GM12878 (cell line): ENCODE data around the gene RAE1. TPM values are rescaled to one million over a fixed set of nuclear protein-coding genes. Genes with fewer than 3 reads are reported as not detected.

Experiments used
- BCL11A ChIP-seq: IDR thresholded peaks from 2 replicates; pipeline ENCODE4 v1.6.1; 2011; ENCODE audit warnings: low read depth, low read length
- BRCA1 ChIP-seq: IDR thresholded peaks from 2 replicates; pipeline ENCODE4 v1.6.1; 2011; ENCODE audit warnings: low read depth, low read length, improper control_type of control experiment
- CBFB ChIP-seq: IDR thresholded peaks from 2 replicates; pipeline ENCODE4 v1.6.1; 2016; ENCODE audit warnings: antibody characterized with exemption, low read depth
- DPF2 ChIP-seq: fragments of 450-650 bp; IDR thresholded peaks from 2 replicates; pipeline ENCODE4 v1.6.1; 2017; ENCODE audit warnings: mild to moderate bottlenecking
- ESRRA ChIP-seq: IDR thresholded peaks from 2 replicates; pipeline ENCODE4 v1.6.1; 2012; ENCODE audit warnings: mild to moderate bottlenecking, low read length, improper control_type of control experiment
- HCFC1 ChIP-seq: fragments of 150-350 bp; IDR thresholded peaks from 2 replicates; pipeline ENCODE4 v1.6.1; 2014; ENCODE audit warnings: low read length
- HDGF ChIP-seq: fragments of 450-650 bp; IDR thresholded peaks from 2 replicates; pipeline ENCODE4 v1.6.1; 2016; ENCODE audit warnings: antibody characterized with exemption
- JUND ChIP-seq: IDR thresholded peaks from 2 replicates; pipeline ENCODE4 v1.6.1; 2012; ENCODE audit warnings: low read depth, mild to moderate bottlenecking, low read length, improper control_type of control experiment, moderate library complexity
- MTA2 ChIP-seq: fragments of 450-650 bp; IDR thresholded peaks from 2 replicates; pipeline ENCODE4 v1.6.1; 2016; ENCODE audit warnings: low read depth, mild to moderate bottlenecking, moderate library complexity
- POLR2AphosphoS2 ChIP-seq: IDR thresholded peaks from 2 replicates; pipeline ENCODE4 v1.6.1; 2011; ENCODE audit warnings: low read depth, mild to moderate bottlenecking, low read length, improper control_type of control experiment, moderate library complexity
- SIN3A ChIP-seq: IDR thresholded peaks from 2 replicates; pipeline ENCODE4 v1.6.1; 2012; ENCODE audit warnings: low read depth, low read length, improper control_type of control experiment
- SMAD5 ChIP-seq: IDR thresholded peaks from 2 replicates; pipeline ENCODE4 v1.6.1; 2016; ENCODE audit warnings: antibody characterized with exemption, low read depth
- STAT3 ChIP-seq: IDR thresholded peaks from 2 replicates; pipeline ENCODE4 v1.6.1; 2011; ENCODE audit warnings: low read depth, low read length, improper control_type of control experiment
- TARDBP ChIP-seq: IDR thresholded peaks from 2 replicates; pipeline ENCODE4 v1.6.1; 2016; ENCODE audit warnings: borderline replicate concordance
- TBL1XR1 ChIP-seq: IDR thresholded peaks from 2 replicates; pipeline ENCODE4 v1.6.1; 2012; ENCODE audit warnings: low read depth, low read length, improper control_type of control experiment
- TCF12 ChIP-seq: IDR thresholded peaks from 2 replicates; pipeline ENCODE4 v1.6.1; 2011; ENCODE audit warnings: low read depth, mild to moderate bottlenecking, low read length
- YY1 ChIP-seq: IDR thresholded peaks from 2 replicates; pipeline ENCODE4 v1.6.1; 2011; ENCODE audit warnings: low read depth, mild to moderate bottlenecking, low read length
- ZNF207 ChIP-seq: fragments of 450-650 bp; IDR thresholded peaks from 2 replicates; pipeline ENCODE4 v1.6.1; 2014; ENCODE audit warnings: antibody characterized with exemption, mild to moderate bottlenecking, borderline replicate concordance
- polyA plus RNA-seq, 11 experiments: library from polyadenylated mRNA; depleted of rRNA in 4 of 11; unstranded in 6 of 11; stranded (reverse) in 5 of 11; fragments of >200 nt; fragmentation: Nextera tagmentation in 4 of 11; fragmentation: Illumina TruSeq in 1 of 11; extraction: Ambion mirVana in 4 of 11; extraction: Trizol in 1 of 11; gene quantifications; 1 replicate in 1 of 11; 2 replicates in 10 of 11; pipeline versions ENCODE4 v1.2.1 to v1.2.3, GENCODE V29; 2011 to 2016; ENCODE audit warnings: inconsistent platforms in 2 of 11, missing spikeins in 2 of 11, low read depth in 1 of 11
- total RNA-seq, 4 experiments: library from RNA; depleted of rRNA in 3 of 4; stranded (reverse); fragments of >200 nt in 3 of 4; fragmentation: Illumina TruSeq in 1 of 4; extraction: Trizol in 1 of 4; gene quantifications; 2 replicates each; pipeline versions ENCODE4 v1.2.1 to v1.2.3, GENCODE V29; 2013 to 2021
- TF ChIP-seq, protein P1 (sequence below): fragments of 450-650 bp; IDR thresholded peaks from 2 replicates; pipeline ENCODE4 v1.6.1; 2017; ENCODE audit warnings: low read depth, mild to moderate bottlenecking, moderate library complexity
- TF ChIP-seq, protein P2 (sequence below): IDR thresholded peaks from 2 replicates; pipeline ENCODE4 v1.6.1; 2012; ENCODE audit warnings: low read depth, low read length, improper control_type of control experiment
- TF ChIP-seq, protein P3 (sequence below): IDR thresholded peaks from 2 replicates; pipeline ENCODE4 v1.6.1; 2012; ENCODE audit warnings: low read depth, low read length, improper control_type of control experiment
- TF ChIP-seq, protein P4 (sequence below): IDR thresholded peaks from 2 replicates; pipeline ENCODE4 v1.6.1; 2011; ENCODE audit warnings: mild to moderate bottlenecking, low read depth, low read length, moderate library complexity; ENCODE audit not compliant: insufficient replicate concordance
- TF ChIP-seq, protein P5 (sequence below): fragments of 450-650 bp; IDR thresholded peaks from 2 replicates; pipeline ENCODE4 v1.6.1; 2017; ENCODE audit warnings: mild to moderate bottlenecking, moderate library complexity

RAE1 gene
- total and polyA plus RNA-seq, 10 of the 15 experiments (the other 5 are each of a cell fraction or from before 2014, with no cell fraction given) = 28.7 to 107 (median 49.3) TPM

DNA sequence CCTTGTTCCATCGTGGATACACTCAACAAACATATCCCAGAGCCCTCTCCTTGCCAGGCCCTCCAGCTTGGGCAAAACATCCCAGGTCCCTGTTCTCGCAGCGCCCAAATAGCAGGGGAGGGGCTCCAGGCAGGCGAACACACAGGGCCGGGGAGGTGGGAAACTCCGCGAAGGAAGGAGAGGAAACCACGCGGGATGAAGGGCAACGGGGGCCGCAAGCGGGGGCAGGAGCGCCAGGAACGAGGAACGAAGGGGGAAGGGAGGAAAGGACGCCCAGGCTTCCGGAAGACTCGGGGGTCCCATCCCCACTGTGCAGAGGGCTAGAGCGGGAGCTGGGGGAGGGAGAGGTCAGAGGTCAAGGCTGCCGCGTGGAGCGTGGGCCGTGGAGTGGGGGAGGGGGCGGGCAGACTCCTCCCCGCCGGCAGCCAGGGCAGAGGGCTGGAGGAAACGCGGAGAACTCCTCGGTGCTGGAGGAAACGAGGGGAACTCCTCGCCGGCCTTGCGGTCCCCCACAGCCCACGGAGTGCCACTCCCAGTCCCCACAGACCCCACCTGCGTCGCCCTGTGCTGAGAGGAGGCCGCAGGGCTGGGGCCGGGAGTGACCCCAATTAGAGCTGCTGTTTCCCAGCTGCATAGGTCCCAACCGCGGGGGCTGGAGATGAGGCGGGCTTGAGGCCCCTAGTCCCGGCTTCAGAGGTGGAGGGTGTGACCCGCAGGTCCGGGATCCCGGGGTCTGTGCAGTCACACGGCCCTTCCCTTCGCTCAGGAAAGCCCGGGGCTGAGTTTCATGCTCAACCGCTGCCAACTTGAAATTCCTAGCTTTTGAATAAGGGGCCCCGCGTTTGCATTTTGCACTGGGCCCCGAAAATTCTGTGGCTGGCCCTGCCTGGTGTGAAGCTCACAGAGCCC is 38.9 kb downstream of the RAE1 start (continued):
- TF ChIP-seq, protein P1, sequence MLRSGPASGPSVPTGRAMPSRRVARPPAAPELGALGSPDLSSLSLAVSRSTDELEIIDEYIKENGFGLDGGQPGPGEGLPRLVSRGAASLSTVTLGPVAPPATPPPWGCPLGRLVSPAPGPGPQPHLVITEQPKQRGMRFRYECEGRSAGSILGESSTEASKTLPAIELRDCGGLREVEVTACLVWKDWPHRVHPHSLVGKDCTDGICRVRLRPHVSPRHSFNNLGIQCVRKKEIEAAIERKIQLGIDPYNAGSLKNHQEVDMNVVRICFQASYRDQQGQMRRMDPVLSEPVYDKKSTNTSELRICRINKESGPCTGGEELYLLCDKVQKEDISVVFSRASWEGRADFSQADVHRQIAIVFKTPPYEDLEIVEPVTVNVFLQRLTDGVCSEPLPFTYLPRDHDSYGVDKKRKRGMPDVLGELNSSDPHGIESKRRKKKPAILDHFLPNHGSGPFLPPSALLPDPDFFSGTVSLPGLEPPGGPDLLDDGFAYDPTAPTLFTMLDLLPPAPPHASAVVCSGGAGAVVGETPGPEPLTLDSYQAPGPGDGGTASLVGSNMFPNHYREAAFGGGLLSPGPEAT = peak; percentile 60
- TF ChIP-seq HCFC1 (no peak), BRCA1 (no peak), DPF2 (peak; percentile 80), CBFB (peak; percentile 80; the same call in 1 of the 2 replicates), MTA2 (peak; percentile 79), TARDBP (0 out of 2 replicates have a peak, but pooled peaks have one; percentile 44), JUND (0 out of 2 replicates have a peak, but pooled peaks have one; percentile 50), TCF12 (peak; percentile 80; the same call in 1 of the 2 replicates), POLR2AphosphoS2 (no peak), ESRRA (peak; percentile 85; the same call in 1 of the 2 replicates), ZNF207 (no peak), SIN3A (peak; percentile 30; the same call in 1 of the 2 replicates), HDGF (peak; percentile 96), SMAD5 (0 out of 2 replicates have a peak, but pooled peaks have one; percentile 27), BCL11A (peak; percentile 47), STAT3 (0 out of 2 replicates have a peak, but pooled peaks have one; percentile 64), TBL1XR1 (peak; percentile 94), YY1 (no peak)
- TF ChIP-seq, protein P2, sequence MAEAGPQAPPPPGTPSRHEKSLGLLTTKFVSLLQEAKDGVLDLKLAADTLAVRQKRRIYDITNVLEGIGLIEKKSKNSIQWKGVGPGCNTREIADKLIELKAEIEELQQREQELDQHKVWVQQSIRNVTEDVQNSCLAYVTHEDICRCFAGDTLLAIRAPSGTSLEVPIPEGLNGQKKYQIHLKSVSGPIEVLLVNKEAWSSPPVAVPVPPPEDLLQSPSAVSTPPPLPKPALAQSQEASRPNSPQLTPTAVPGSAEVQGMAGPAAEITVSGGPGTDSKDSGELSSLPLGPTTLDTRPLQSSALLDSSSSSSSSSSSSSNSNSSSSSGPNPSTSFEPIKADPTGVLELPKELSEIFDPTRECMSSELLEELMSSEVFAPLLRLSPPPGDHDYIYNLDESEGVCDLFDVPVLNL = no peak
- TF ChIP-seq, protein P3, sequence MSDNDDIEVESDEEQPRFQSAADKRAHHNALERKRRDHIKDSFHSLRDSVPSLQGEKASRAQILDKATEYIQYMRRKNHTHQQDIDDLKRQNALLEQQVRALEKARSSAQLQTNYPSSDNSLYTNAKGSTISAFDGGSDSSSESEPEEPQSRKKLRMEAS = peak; percentile 70
- TF ChIP-seq, protein P4, sequence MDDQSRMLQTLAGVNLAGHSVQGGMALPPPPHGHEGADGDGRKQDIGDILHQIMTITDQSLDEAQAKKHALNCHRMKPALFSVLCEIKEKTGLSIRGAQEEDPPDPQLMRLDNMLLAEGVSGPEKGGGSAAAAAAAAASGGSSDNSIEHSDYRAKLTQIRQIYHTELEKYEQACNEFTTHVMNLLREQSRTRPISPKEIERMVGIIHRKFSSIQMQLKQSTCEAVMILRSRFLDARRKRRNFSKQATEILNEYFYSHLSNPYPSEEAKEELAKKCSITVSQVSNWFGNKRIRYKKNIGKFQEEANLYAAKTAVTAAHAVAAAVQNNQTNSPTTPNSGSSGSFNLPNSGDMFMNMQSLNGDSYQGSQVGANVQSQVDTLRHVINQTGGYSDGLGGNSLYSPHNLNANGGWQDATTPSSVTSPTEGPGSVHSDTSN = no peak
- TF ChIP-seq, protein P5, sequence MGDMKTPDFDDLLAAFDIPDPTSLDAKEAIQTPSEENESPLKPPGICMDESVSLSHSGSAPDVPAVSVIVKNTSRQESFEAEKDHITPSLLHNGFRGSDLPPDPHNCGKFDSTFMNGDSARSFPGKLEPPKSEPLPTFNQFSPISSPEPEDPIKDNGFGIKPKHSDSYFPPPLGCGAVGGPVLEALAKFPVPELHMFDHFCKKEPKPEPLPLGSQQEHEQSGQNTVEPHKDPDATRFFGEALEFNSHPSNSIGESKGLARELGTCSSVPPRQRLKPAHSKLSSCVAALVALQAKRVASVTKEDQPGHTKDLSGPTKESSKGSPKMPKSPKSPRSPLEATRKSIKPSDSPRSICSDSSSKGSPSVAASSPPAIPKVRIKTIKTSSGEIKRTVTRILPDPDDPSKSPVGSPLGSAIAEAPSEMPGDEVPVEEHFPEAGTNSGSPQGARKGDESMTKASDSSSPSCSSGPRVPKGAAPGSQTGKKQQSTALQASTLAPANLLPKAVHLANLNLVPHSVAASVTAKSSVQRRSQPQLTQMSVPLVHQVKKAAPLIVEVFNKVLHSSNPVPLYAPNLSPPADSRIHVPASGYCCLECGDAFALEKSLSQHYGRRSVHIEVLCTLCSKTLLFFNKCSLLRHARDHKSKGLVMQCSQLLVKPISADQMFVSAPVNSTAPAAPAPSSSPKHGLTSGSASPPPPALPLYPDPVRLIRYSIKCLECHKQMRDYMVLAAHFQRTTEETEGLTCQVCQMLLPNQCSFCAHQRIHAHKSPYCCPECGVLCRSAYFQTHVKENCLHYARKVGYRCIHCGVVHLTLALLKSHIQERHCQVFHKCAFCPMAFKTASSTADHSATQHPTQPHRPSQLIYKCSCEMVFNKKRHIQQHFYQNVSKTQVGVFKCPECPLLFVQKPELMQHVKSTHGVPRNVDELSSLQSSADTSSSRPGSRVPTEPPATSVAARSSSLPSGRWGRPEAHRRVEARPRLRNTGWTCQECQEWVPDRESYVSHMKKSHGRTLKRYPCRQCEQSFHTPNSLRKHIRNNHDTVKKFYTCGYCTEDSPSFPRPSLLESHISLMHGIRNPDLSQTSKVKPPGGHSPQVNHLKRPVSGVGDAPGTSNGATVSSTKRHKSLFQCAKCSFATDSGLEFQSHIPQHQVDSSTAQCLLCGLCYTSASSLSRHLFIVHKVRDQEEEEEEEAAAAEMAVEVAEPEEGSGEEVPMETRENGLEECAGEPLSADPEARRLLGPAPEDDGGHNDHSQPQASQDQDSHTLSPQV = peak; percentile 84; the same call in 1 of the 2 replicates
